Measurements from ENCODE around the gene TTC4.

GRCh38 chr1:54724771-54725170 is 9.1 kb downstream of the TTC4 start:
- TF ChIP-seq, protein P1, sequence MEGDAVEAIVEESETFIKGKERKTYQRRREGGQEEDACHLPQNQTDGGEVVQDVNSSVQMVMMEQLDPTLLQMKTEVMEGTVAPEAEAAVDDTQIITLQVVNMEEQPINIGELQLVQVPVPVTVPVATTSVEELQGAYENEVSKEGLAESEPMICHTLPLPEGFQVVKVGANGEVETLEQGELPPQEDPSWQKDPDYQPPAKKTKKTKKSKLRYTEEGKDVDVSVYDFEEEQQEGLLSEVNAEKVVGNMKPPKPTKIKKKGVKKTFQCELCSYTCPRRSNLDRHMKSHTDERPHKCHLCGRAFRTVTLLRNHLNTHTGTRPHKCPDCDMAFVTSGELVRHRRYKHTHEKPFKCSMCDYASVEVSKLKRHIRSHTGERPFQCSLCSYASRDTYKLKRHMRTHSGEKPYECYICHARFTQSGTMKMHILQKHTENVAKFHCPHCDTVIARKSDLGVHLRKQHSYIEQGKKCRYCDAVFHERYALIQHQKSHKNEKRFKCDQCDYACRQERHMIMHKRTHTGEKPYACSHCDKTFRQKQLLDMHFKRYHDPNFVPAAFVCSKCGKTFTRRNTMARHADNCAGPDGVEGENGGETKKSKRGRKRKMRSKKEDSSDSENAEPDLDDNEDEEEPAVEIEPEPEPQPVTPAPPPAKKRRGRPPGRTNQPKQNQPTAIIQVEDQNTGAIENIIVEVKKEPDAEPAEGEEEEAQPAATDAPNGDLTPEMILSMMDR (conservative IDR thresholded peaks at IDR 0.05 in 1 of 2, IDR thresholded peaks at IDR 0.05 in 1 of 2; ENCODE audit: extremely low read depth in 1 of 2, insufficient read depth in 1 of 2, low read depth in 1 of 2, low read length in 2 of 2), result no peak
- TF ChIP-seq EZH2 (IDR thresholded peaks at IDR 0.05; ENCODE audit: borderline replicate concordance, low read length), result no peak
